ENCODE data around the gene PPFIA1.

GRCh38 chr11:70433526-70433925 lies 163.0 kb downstream of the PPFIA1 start:
- TF ChIP-seq POLR2A (IDR thresholded peaks at IDR 0.05), result no peak
- TF ChIP-seq, protein P1, sequence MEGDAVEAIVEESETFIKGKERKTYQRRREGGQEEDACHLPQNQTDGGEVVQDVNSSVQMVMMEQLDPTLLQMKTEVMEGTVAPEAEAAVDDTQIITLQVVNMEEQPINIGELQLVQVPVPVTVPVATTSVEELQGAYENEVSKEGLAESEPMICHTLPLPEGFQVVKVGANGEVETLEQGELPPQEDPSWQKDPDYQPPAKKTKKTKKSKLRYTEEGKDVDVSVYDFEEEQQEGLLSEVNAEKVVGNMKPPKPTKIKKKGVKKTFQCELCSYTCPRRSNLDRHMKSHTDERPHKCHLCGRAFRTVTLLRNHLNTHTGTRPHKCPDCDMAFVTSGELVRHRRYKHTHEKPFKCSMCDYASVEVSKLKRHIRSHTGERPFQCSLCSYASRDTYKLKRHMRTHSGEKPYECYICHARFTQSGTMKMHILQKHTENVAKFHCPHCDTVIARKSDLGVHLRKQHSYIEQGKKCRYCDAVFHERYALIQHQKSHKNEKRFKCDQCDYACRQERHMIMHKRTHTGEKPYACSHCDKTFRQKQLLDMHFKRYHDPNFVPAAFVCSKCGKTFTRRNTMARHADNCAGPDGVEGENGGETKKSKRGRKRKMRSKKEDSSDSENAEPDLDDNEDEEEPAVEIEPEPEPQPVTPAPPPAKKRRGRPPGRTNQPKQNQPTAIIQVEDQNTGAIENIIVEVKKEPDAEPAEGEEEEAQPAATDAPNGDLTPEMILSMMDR (IDR thresholded peaks at IDR 0.05), result no peak

Data from testis (tissue), 2 donors.